ENCODE data around the gene CAMK1D. TPM values are rescaled to one million over a fixed set of nuclear protein-coding genes. Genes with fewer than 3 reads are reported as not detected.
A peak's percentile ranks its signal among the peaks of the same experiment; 100 is the strongest.

Gene CAMK1D
- total and polyA plus RNA-seq, 10 of the 15 experiments (the other 5 are each of a cell fraction or from before 2014, with no cell fraction given) = 2.1 to 35.5 (median 14.7) TPM

DNA sequence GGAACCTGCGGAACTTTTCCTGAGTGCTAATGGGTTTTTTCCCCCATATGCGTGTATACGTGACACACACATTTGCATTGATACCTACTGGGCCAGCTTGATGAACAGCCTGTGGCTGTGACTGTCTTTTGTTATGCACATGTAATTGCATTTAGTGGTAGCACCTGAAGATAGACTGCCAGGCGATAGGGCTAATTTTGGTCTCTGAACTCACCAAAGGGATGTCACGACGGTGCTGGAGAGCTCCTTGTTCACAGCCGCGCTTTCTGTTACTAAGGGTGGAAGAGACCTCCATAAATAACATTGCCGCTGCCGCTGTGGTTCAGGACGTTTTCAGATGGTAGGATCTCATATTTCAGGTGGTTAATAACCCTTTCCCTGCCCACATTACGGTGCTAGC lies 133.2 kb downstream of the CAMK1D start (continued):
- TF ChIP-seq RAD21 (IDR thresholded peaks at IDR 0.05; ENCODE audit: insufficient read depth, low read depth, low read length) (no peak), TCF7 (IDR thresholded peaks at IDR 0.05; ENCODE audit: borderline replicate concordance) (no peak), NR2F1 (conservative IDR thresholded peaks at IDR 0.05) (no peak), CREB1 (IDR thresholded peaks at IDR 0.05; ENCODE audit: low read depth) (no peak), MTA2 (IDR thresholded peaks at IDR 0.05; ENCODE audit: low read depth) (peak; percentile 34), STAT3 (IDR thresholded peaks at IDR 0.05; ENCODE audit: low read depth, low read length) (no peak), FOXM1 (IDR thresholded peaks at IDR 0.05; ENCODE audit: low read depth, low read length) (no peak), ZBTB40 (IDR thresholded peaks at IDR 0.05; ENCODE audit: borderline replicate concordance) (no peak), NRF1 (conservative IDR thresholded peaks at IDR 0.05; ENCODE audit: low read depth, low read length) (no peak), TCF3 (IDR thresholded peaks at IDR 0.05; ENCODE audit: borderline replicate concordance, insufficient read depth, low read depth, low read length) (no peak), POLR2AphosphoS5 (IDR thresholded peaks at IDR 0.05; ENCODE audit: low read length) (no peak), MYC (IDR thresholded peaks at IDR 0.05; ENCODE audit: insufficient read depth, insufficient read length, insufficient replicate concordance, low read length, severe bottlenecking) (no peak), ASH2L (IDR thresholded peaks at IDR 0.05; ENCODE audit: borderline replicate concordance, low read depth) (no peak), TBL1XR1 (IDR thresholded peaks at IDR 0.05; ENCODE audit: low read depth, low read length) (no peak), BHLHE40 (IDR thresholded peaks at IDR 0.05; ENCODE audit: borderline replicate concordance in 1 of 2, low read depth in 2 of 2, low read length in 1 of 2) (no peak), ATF7 (IDR thresholded peaks at IDR 0.05; ENCODE audit: low read depth) (0 out of 2 replicates have a peak, but pooled peaks have one; percentile 19), NR2C1 (IDR thresholded peaks at IDR 0.05) (no peak), POU2F2 (IDR thresholded peaks at IDR 0.05; ENCODE audit: borderline replicate concordance, low read depth, low read length) (peak; percentile 49; the same call in 1 of the 3 replicates)
- TF ChIP-seq, protein P1, sequence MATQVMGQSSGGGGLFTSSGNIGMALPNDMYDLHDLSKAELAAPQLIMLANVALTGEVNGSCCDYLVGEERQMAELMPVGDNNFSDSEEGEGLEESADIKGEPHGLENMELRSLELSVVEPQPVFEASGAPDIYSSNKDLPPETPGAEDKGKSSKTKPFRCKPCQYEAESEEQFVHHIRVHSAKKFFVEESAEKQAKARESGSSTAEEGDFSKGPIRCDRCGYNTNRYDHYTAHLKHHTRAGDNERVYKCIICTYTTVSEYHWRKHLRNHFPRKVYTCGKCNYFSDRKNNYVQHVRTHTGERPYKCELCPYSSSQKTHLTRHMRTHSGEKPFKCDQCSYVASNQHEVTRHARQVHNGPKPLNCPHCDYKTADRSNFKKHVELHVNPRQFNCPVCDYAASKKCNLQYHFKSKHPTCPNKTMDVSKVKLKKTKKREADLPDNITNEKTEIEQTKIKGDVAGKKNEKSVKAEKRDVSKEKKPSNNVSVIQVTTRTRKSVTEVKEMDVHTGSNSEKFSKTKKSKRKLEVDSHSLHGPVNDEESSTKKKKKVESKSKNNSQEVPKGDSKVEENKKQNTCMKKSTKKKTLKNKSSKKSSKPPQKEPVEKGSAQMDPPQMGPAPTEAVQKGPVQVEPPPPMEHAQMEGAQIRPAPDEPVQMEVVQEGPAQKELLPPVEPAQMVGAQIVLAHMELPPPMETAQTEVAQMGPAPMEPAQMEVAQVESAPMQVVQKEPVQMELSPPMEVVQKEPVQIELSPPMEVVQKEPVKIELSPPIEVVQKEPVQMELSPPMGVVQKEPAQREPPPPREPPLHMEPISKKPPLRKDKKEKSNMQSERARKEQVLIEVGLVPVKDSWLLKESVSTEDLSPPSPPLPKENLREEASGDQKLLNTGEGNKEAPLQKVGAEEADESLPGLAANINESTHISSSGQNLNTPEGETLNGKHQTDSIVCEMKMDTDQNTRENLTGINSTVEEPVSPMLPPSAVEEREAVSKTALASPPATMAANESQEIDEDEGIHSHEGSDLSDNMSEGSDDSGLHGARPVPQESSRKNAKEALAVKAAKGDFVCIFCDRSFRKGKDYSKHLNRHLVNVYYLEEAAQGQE (IDR thresholded peaks at IDR 0.05; ENCODE audit: low read depth, low read length) = peak; percentile 43; the same call in 1 of the 2 replicates
- TF ChIP-seq, protein P2, sequence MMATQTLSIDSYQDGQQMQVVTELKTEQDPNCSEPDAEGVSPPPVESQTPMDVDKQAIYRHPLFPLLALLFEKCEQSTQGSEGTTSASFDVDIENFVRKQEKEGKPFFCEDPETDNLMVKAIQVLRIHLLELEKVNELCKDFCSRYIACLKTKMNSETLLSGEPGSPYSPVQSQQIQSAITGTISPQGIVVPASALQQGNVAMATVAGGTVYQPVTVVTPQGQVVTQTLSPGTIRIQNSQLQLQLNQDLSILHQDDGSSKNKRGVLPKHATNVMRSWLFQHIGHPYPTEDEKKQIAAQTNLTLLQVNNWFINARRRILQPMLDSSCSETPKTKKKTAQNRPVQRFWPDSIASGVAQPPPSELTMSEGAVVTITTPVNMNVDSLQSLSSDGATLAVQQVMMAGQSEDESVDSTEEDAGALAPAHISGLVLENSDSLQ (IDR thresholded peaks at IDR 0.05) = peak; percentile 29; the same call in 1 of the 2 replicates
- TF ChIP-seq, protein P3, sequence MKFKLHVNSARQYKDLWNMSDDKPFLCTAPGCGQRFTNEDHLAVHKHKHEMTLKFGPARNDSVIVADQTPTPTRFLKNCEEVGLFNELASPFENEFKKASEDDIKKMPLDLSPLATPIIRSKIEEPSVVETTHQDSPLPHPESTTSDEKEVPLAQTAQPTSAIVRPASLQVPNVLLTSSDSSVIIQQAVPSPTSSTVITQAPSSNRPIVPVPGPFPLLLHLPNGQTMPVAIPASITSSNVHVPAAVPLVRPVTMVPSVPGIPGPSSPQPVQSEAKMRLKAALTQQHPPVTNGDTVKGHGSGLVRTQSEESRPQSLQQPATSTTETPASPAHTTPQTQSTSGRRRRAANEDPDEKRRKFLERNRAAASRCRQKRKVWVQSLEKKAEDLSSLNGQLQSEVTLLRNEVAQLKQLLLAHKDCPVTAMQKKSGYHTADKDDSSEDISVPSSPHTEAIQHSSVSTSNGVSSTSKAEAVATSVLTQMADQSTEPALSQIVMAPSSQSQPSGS (IDR thresholded peaks at IDR 0.05; ENCODE audit: low read length) = no peak

Data from GM12878 (cell line).